HG03457 (cell line): ENCODE data around the gene KIF4B.
"Not testable (repeated sequence)": the region's sequence is repeated elsewhere in the genome, so short reads cannot be mapped to it uniquely, and the experiment has no call there.

Experiments
- ATAC-seq: cut with Tn5 transposase; IDR thresholded peaks from one replicate; pipeline ENCODE4 v1.9.1; 2021; ENCODE audit warnings: moderate number of reproducible peaks; ENCODE audit not compliant: unreplicated experiment

KIF4B gene

GRCh38 chr5:155013526-155013925 is at the start of gene KIF4B:
Gene KIF4B (plus strand): TSS chr5:155013755. CDS start chr5:155013860, 105 bp downstream.
- ATAC-seq = no peak

- no peak for ATAC-seq
Measured at GRCh38 chr5:154966081-154966841, 47.3 kb upstream of the KIF4B start.

GRCh38 chr5:154966874-154967273 is 46.7 kb upstream of the KIF4B start:
- no peak for ATAC-seq

- ATAC-seq = no peak
Measured at GRCh38 chr5:154967421-154968024, 46.0 kb upstream of the KIF4B start.

GRCh38 chr5:154968953-154969352 is 44.6 kb upstream of the KIF4B start:
- no peak for ATAC-seq

GRCh38 chr5:154970759-154971158 is 42.8 kb upstream of the KIF4B start:
- no peak for ATAC-seq

- ATAC-seq = no peak
Measured at GRCh38 chr5:154971501-154971900, 42.1 kb upstream of the KIF4B start.

GRCh38 chr5:154972476-154973080 is 41.0 kb upstream of the KIF4B start:
- no peak for ATAC-seq

GRCh38 chr5:154976082-154976481 is 37.5 kb upstream of the KIF4B start:
- not testable (repeated sequence) for ATAC-seq

- ATAC-seq = no peak
Measured at GRCh38 chr5:154977409-154977808, 36.1 kb upstream of the KIF4B start.

GRCh38 chr5:154978294-154978693 is 35.3 kb upstream of the KIF4B start:
- not testable (repeated sequence) for ATAC-seq

- no peak for ATAC-seq
Measured at GRCh38 chr5:154984946-154985516, 28.5 kb upstream of the KIF4B start.

- ATAC-seq = no peak
Measured at GRCh38 chr5:154986151-154986550, 27.4 kb upstream of the KIF4B start.

GRCh38 chr5:154989626-154990025 is 23.9 kb upstream of the KIF4B start:
- ATAC-seq = no peak

- ATAC-seq = no peak
Measured at GRCh38 chr5:154993461-154993860, 20.1 kb upstream of the KIF4B start.

GRCh38 chr5:154995679-154996078 is 17.9 kb upstream of the KIF4B start:
- no peak for ATAC-seq

- no peak for ATAC-seq
Measured at GRCh38 chr5:154997746-154998145, 15.8 kb upstream of the KIF4B start.

- no peak for ATAC-seq
Measured at GRCh38 chr5:154999865-155000264, 13.7 kb upstream of the KIF4B start.

- no peak for ATAC-seq
Measured at GRCh38 chr5:155001523-155001922, 12.0 kb upstream of the KIF4B start.

GRCh38 chr5:155002722-155003121 is 10.8 kb upstream of the KIF4B start:
- not testable (repeated sequence) for ATAC-seq

- ATAC-seq = no peak
Measured at GRCh38 chr5:155004138-155004744, 9.3 kb upstream of the KIF4B start.
